Activated naive CD4-positive, alpha-beta T cell treated with anti-CD3 and anti-CD28 coated beads for 36 hours (primary cell): ENCODE results near the gene COL18A1. TPM values are rescaled to one million over a fixed set of nuclear protein-coding genes. Genes with fewer than 3 reads are reported as not detected.

Experiments used
- CTCF ChIA-PET: fragments of 350-600 bp; sonication (Branson Sonifier 250); formaldehyde crosslinking; loops from one replicate; lab custom pipeline; 2021; ENCODE audit warnings: antibody characterized with exemption; lab: Charles Lee
- DNase-seq: peaks from one replicate; pipeline ENCODE4 v3.0.0-alpha.2; 2020
- H3K27ac Mint-ChIP-seq: one replicate; pipeline ENCODE4 v1.8.0; 2021; ENCODE audit warnings: mild to moderate bottlenecking, mixed read lengths
- H3K27me3 Mint-ChIP-seq: one replicate; pipeline ENCODE4 v1.8.0; 2021; ENCODE audit warnings: low read depth, mixed read lengths
- H3K36me3 Mint-ChIP-seq: one replicate; pipeline ENCODE4 v1.8.0; 2021; ENCODE audit warnings: low read depth, mixed read lengths
- H3K4me1 Mint-ChIP-seq: one replicate; pipeline ENCODE4 v1.8.0; 2021; ENCODE audit warnings: low read depth, mixed read lengths
- H3K4me3 Mint-ChIP-seq: one replicate; pipeline ENCODE4 v1.8.0; 2021; ENCODE audit warnings: mild to moderate bottlenecking, moderate library complexity, mixed read lengths
- H3K9me3 Mint-ChIP-seq: one replicate; pipeline ENCODE4 v1.8.0; 2021; ENCODE audit warnings: mixed read lengths
- intact Hi-C: fragments of 100-400 bp; cut with micrococcal nuclease; formaldehyde crosslinking; loops from one replicate; pipeline ENCODE4 v1.15.1; 2023
- total RNA-seq, 2 experiments: library from RNA; stranded (reverse); gene quantifications; one replicate each; pipeline ENCODE4 v1.2.3, GENCODE V29; 2021

The COL18A1 gene
- total RNA-seq, 2 experiments from 2014 or later = 10.3 to 12.6 TPM

GRCh38 chr21:45388611-45389296 is 16.2 kb upstream of the COL18A1 start:
- intact Hi-C loops = no loop called here
- H3K27ac Mint-ChIP-seq = no peak overlapping the region
- DNase-seq = no peak
- H3K4me3 Mint-ChIP-seq = no peak overlapping the region
- CTCF ChIA-PET = no interaction called here
- no peaks in the 10 kb centered on the region for H3K4me1 Mint-ChIP-seq
- no peaks in the 10 kb centered on the region for H3K36me3 Mint-ChIP-seq
- peaks cover 5% of the 10 kb centered on the region for H3K27me3 Mint-ChIP-seq
- H3K9me3 Mint-ChIP-seq = no peaks in the 10 kb centered on the region

- intact Hi-C loops = no loop called here
- Mint-ChIP-seq H3K27me3 (peaks cover 2% of the 10 kb centered on the region), H3K27ac (no peak overlapping the region), H3K9me3 (no peaks in the 10 kb centered on the region), H3K4me1 (no peaks in the 10 kb centered on the region), H3K4me3 (no peak overlapping the region), H3K36me3 (no peaks in the 10 kb centered on the region)
- CTCF ChIA-PET = no interaction called here
- DNase-seq = no peak
Observed at GRCh38 chr21:45390121-45390751, 14.7 kb upstream of the COL18A1 start.

DNA sequence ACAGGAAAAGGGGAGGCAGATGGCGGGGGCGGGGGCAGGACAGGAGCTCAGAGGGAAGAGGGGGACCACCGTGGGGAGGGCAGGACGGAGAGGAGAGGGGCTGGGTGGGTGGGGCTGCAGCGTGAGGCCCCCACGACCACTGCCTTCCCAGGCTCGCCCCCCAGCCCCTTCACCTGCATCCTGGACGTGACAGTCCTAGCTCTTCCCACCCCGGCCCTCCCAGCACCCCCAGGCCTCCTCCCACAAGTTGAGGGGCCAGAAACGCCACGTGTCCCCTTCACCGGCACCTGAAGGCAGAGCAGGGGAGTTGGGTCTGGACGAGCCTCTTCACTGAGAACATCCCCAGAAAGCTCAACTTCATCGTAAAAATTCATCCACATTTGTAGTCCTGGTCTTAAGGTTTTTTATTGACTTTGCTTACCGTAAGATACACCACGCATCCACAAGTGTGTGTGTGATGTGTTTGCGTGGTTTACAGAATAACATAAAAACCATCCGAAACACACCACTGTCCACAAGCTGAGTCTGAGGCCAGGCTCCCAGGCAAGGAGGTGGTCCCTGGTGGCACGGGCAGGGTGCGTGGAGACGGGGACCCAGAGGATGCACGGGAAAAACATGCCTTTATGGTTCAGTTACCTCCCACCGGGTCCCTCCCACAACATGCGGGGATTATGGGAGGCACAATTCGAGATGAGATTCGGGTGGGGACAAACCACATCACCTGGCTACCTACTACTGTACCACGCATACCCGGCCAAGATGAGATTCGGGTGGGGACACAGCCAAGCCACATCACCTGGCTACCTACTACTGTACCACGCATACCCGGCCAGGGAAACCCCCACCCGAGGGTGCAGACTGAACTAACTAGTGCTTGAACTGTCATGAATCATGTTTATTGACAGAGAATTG is 13.9 kb upstream of the COL18A1 start:
- Mint-ChIP-seq H3K27ac (no peak overlapping the region), H3K4me1 (no peaks in the 10 kb centered on the region), H3K27me3 (no peaks in the 10 kb centered on the region), H3K9me3 (no peaks in the 10 kb centered on the region), H3K4me3 (no peak overlapping the region), H3K36me3 (no peaks in the 10 kb centered on the region)
- DNase-seq = no peak
- intact Hi-C loops = no loop called here
- CTCF ChIA-PET = no interaction called here

GRCh38 chr21:45391743-45392572 is 13.0 kb upstream of the COL18A1 start:
- H3K27me3 Mint-ChIP-seq = no peaks in the 10 kb centered on the region
- intact Hi-C loops = no loop called here
- H3K4me3 Mint-ChIP-seq = no peak overlapping the region
- no peak for DNase-seq
- H3K9me3 Mint-ChIP-seq = no peaks in the 10 kb centered on the region
- H3K36me3 Mint-ChIP-seq = no peaks in the 10 kb centered on the region
- no peaks in the 10 kb centered on the region for H3K4me1 Mint-ChIP-seq
- H3K27ac Mint-ChIP-seq = no peak overlapping the region
- CTCF ChIA-PET = no interaction called here

DNA sequence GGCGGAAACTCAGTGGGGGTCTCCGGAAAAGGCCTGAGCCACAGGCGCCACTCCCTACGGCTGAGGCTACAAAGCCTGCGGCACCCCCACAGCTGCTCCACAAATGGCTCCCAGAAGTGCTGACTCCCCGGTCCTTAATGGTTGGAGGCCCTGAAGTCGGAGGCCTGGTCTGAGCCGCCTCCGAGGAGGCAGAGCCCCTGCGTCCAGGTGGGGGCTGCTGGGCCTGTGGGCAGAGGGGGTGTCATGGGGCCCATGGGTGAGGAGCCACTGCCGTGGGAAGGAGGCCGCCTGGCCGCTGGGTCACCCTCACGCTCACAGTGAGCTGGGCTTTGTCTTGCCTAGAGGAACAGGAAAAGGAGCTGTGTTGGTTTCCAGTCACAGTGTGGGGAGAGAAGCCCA is 12.4 kb upstream of the COL18A1 start:
- Mint-ChIP-seq H3K36me3 (no peaks in the 10 kb centered on the region), H3K4me1 (no peaks in the 10 kb centered on the region)
- intact Hi-C loops = no loop called here

GRCh38 chr21:45393021-45393420 is 11.9 kb upstream of the COL18A1 start:
- CTCF ChIA-PET = no interaction called here
- no peaks in the 10 kb centered on the region for H3K27me3 Mint-ChIP-seq
- H3K27ac Mint-ChIP-seq = no peak overlapping the region
- no peaks in the 10 kb centered on the region for H3K9me3 Mint-ChIP-seq
- DNase-seq = no peak
- H3K4me3 Mint-ChIP-seq = no peak overlapping the region
- H3K36me3 Mint-ChIP-seq = no peaks in the 10 kb centered on the region
- H3K4me1 Mint-ChIP-seq = no peaks in the 10 kb centered on the region
- intact Hi-C loops = no loop called here

More for the DNA sequence above, 12.4 kb upstream of the COL18A1 start:
- CTCF ChIA-PET = no interaction called here
- no peak overlapping the region for H3K27ac Mint-ChIP-seq
- H3K9me3 Mint-ChIP-seq = no peaks in the 10 kb centered on the region
- no peaks in the 10 kb centered on the region for H3K27me3 Mint-ChIP-seq
- H3K4me3 Mint-ChIP-seq = no peak overlapping the region
- DNase-seq = no peak

- Mint-ChIP-seq H3K4me1 (no peaks in the 10 kb centered on the region), H3K4me3 (no peak overlapping the region), H3K36me3 (no peaks in the 10 kb centered on the region), H3K27me3 (peaks cover 2% of the 10 kb centered on the region), H3K27ac (no peak overlapping the region), H3K9me3 (no peaks in the 10 kb centered on the region)
- intact Hi-C loops = no loop called here
- DNase-seq = no peak
- CTCF ChIA-PET = no interaction called here
Observed at GRCh38 chr21:45393833-45394638, 10.9 kb upstream of the COL18A1 start.

DNA sequence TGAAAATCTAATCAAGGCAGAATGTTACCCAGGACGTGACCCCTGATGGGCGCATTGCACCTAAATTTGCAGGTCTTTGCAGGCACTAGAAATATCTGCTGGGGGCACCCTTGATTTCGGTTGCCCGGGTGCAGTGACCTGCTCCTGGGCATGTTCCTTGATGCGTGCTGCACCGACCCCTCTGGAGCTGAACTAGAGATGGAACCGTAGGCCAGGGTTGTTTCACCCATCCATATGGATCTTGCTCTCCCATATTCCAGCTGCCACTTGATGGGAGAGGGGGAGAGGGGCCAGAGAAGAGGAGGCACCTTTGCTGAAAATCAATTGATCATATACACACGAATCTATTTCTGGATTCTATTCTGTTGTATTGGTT is 8.4 kb upstream of the COL18A1 start:
- CTCF ChIA-PET = no interaction called here
- Mint-ChIP-seq H3K27ac (no peak overlapping the region), H3K4me3 (no peak overlapping the region), H3K4me1 (no peaks in the 10 kb centered on the region), H3K36me3 (peaks cover 6% of the 10 kb centered on the region), H3K27me3 (peaks cover 14% of the 10 kb centered on the region), H3K9me3 (peaks cover 6% of the 10 kb centered on the region)
- DNase-seq = no peak
- intact Hi-C loops = no loop called here

GRCh38 chr21:45397381-45397780 is 7.6 kb upstream of the COL18A1 start:
- intact Hi-C loops = no loop called here
- H3K36me3 Mint-ChIP-seq = peaks cover 6% of the 10 kb centered on the region
- peaks cover 21% of the 10 kb centered on the region for H3K27me3 Mint-ChIP-seq
- H3K4me1 Mint-ChIP-seq = no peaks in the 10 kb centered on the region
- no peak for DNase-seq
- H3K9me3 Mint-ChIP-seq = peaks cover 6% of the 10 kb centered on the region
- no peak overlapping the region for H3K4me3 Mint-ChIP-seq
- no peak overlapping the region for H3K27ac Mint-ChIP-seq
- CTCF ChIA-PET = no interaction called here

GRCh38 chr21:45401054-45401518 is 3.9 kb upstream of the COL18A1 start:
- intact Hi-C loops = no loop called here
- peaks cover 6% of the 10 kb centered on the region for H3K36me3 Mint-ChIP-seq
- H3K4me1 Mint-ChIP-seq = peaks cover 3% of the 10 kb centered on the region
- H3K4me3 Mint-ChIP-seq = no peak overlapping the region
- DNase-seq = no peak
- H3K9me3 Mint-ChIP-seq = peaks cover 6% of the 10 kb centered on the region
- peaks cover 38% of the 10 kb centered on the region for H3K27me3 Mint-ChIP-seq
- CTCF ChIA-PET = interaction anchor here (1.8 kb wide), 1 partner anchor 39 kb away, joined by 4 read pairs; no protein-coding TSS in a partner anchor
- H3K27ac Mint-ChIP-seq = no peak overlapping the region
